Esophagus muscularis mucosa (tissue), 4 donors: ENCODE measurements around the gene C12orf75. TPM values are rescaled to one million over a fixed set of nuclear protein-coding genes. Genes with fewer than 3 reads are reported as not detected.

Experiments used
- DNase-seq: peaks from one replicate; pipeline ENCODE4 v3.0.0-alpha.2; 2017; ENCODE audit errors: extremely low spot score
- H3K27ac ChIP-seq, 4 donors: fragments of 200-600 bp; sonication (generic); replicated peaks in 1 of 4; 1 replicate in 3 of 4; 2 replicates in 1 of 4; pipeline ENCODE4 v1.5.1; 2016 to 2019; ENCODE audit warnings: mild to moderate bottlenecking in 1 of 4
- H3K27me3 ChIP-seq, 4 donors: fragments of 200-600 bp; sonication (generic); one replicate each; pipeline versions ENCODE4 v1.5.1 to v1.6.0; 2016 to 2019
- H3K36me3 ChIP-seq, 4 donors: fragments of 200-600 bp; sonication (generic); one replicate each; pipeline ENCODE4 v1.5.1; 2016 to 2019
- H3K4me1 ChIP-seq, 4 donors: fragments of 200-600 bp; sonication (generic); one replicate each; pipeline ENCODE4 v1.5.1; 2016 to 2019
- H3K4me3 ChIP-seq, 4 donors: fragments of 200-600 bp; sonication (generic); 1 replicate in 2 of 4; 2 replicates in 2 of 4; pipeline ENCODE4 v1.5.1; 2016 to 2019; ENCODE audit warnings: mild to moderate bottlenecking in 4 of 4, moderate library complexity in 1 of 4
- H3K9me3 ChIP-seq, 4 donors: fragments of 200-600 bp; sonication (generic); 1 replicate in 3 of 4; 2 replicates in 1 of 4; pipeline ENCODE4 v1.5.1; 2016 to 2019
- CTCF ChIP-seq, 3 experiments: fragments of 200-600 bp in 2 of 3; fragments of 450-650 bp in 1 of 3; sonication (generic) in 2 of 3; IDR thresholded peaks; one replicate each; pipeline ENCODE4 v1.5.1; 2017 to 2019; ENCODE audit warnings: antibody characterized with exemption in 3 of 3, mild to moderate bottlenecking in 2 of 3, moderate library complexity in 1 of 3
- EP300 ChIP-seq: sonication (generic); formaldehyde crosslinking; IDR thresholded peaks from one replicate; pipeline ENCODE4 v1.6.1; 2017; ENCODE audit warnings: antibody characterized with exemption
- POLR2A ChIP-seq: fragments of 450-650 bp; IDR thresholded peaks from one replicate; pipeline ENCODE4 v1.6.1; 2017; ENCODE audit warnings: antibody characterized with exemption, moderate library complexity, mild to moderate bottlenecking, low read depth
- POLR2AphosphoS5 ChIP-seq, 2 donors: sonication (generic); formaldehyde crosslinking; IDR thresholded peaks; one replicate each; pipeline ENCODE4 v1.6.1; 2017; ENCODE audit warnings: antibody characterized with exemption in 2 of 2
- WGBS: methylation state at CpG from one replicate; pipeline ENCODE4 v1.1.5; 2018; 5-methylcytosine and 5-hydroxymethylcytosine counted together
- intact Hi-C: fragments of 100-400 bp; cut with DNase I; formaldehyde crosslinking; loops from one replicate; pipeline ENCODE4 v1.15.1; 2023
- total RNA-seq, 4 donors: library from RNA; depleted of rRNA; stranded (reverse); fragments of >200 nt; gene quantifications; one replicate each; pipeline versions ENCODE4 v1.1.0 to v1.2.1, GENCODE V29; 2016

C12orf75 gene
- total RNA-seq: 1 to 10 TPM in 3 of 4 donors, under 1 TPM in 1; 0.83 to 3.1 (median 2.8) TPM

DNA sequence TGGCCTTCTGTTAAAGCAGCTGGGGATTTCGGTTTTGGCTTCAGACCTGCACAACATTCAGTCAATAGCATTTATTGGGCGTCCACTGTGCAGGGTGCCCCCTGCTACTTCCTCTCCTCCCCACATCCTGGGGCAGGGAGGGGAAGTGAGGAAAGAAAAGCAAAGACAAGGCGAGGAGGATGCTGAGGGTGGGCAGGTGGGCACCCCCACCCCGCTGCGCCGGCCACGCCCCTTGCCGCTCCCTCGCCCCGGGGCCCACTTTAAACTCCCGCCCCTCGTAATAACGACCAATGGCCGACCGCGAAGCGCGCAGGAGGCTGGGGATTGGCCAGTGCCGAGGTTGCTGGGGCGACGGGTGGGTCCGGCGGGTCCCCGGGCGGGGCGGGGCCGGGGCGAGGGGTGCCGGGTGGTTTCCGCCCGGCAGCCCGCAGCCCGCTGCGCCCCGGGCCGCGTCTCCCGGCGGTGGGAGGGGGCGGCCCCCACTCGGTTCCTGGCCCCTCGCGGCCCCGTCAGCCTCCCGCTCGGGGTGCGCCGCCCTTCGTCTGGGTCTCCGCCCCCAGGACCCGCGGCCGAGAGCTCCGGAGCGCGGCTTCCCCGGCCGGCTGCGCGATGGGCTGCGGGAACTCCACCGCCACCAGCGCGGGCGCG is at the start of gene C12orf75:
Gene C12orf75 (plus strand): TSS at position 409 of the 648 bp plus-strand sequence. CDS start 201 bp downstream, at position 610.
- TF ChIP-seq POLR2A (no peak), EP300 (no peak), CTCF (IDR thresholded peaks at IDR 0.05) (no peak), POLR2AphosphoS5 (IDR thresholded peaks at IDR 0.05) (no peak)
- Histone ChIP-seq H3K4me3 (peak within 1 kb of the TSS; percentile 72 to 78 (median 72)), H3K4me1 (peaks cover 7 to 23% (median 18%) of the 10 kb centered on the region in 4 donors), H3K27ac (peak within 1 kb of the TSS in 3 of 4 donors; percentile 23 to 40 (median 36)), H3K9me3 (no peaks in the 10 kb centered on the region), H3K27me3 (peaks cover 0 to 21% (median 0%) of the 10 kb centered on the region in 4 donors), H3K36me3 (no peaks in the 10 kb centered on the region)
- no peak for DNase-seq
- intact Hi-C loops: no loop called here
- 0% methylated on average over 16 of the region's 66 CpGs for WGBS

- 85% methylated on average over 6 of the region's 6 CpGs for WGBS
- TF ChIP-seq CTCF (IDR thresholded peaks at IDR 0.05) (no peak), POLR2AphosphoS5 (IDR thresholded peaks at IDR 0.05) (no peak), POLR2A (no peak), EP300 (no peak)
- intact Hi-C loops: no loop called here
- Histone ChIP-seq H3K36me3 (no peaks in the 10 kb centered on the region), H3K4me3 (no peak overlapping the region), H3K9me3 (no peaks in the 10 kb centered on the region), H3K27me3 (peaks cover 0 to 5% (median 0%) of the 10 kb centered on the region in 4 donors), H3K4me1 (no peaks in the 10 kb centered on the region), H3K27ac (no peak overlapping the region)
- DNase-seq: peak; percentile 10
Measured at GRCh38 chr12:105280966-105281693, 49.4 kb upstream of the C12orf75 start.

DNA sequence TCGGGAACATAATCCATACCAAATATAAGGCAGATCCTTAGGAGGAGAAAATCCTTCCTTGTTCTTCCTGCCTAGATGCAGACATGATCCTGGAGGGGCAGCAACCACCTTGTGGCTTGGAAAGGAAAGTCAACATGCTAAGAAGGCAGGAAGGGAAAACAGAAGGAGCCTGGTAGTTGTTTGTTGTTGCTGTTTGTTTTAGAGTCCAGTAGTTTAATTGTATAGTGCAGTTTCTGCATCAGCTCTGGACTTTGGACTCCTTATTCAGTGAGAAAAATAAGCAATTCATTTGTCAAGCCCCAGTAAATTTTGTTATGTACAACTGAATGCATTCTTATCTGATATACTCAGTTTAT is 48.8 kb upstream of the C12orf75 start:
- Histone ChIP-seq H3K9me3 (no peaks in the 10 kb centered on the region), H3K27me3 (peaks cover 0 to 5% (median 0%) of the 10 kb centered on the region in 4 donors), H3K4me3 (no peak overlapping the region), H3K4me1 (no peaks in the 10 kb centered on the region), H3K27ac (no peak overlapping the region), H3K36me3 (no peaks in the 10 kb centered on the region)
- intact Hi-C loops: no loop called here
- 89% methylated on average over 1 of the region's 1 CpG for WGBS
- no peak for DNase-seq
- no peak for TF ChIP-seq POLR2AphosphoS5 (IDR thresholded peaks at IDR 0.05)
- TF ChIP-seq POLR2A: no peak
- TF ChIP-seq EP300: no peak
- TF ChIP-seq CTCF (IDR thresholded peaks at IDR 0.05): no peak

DNA sequence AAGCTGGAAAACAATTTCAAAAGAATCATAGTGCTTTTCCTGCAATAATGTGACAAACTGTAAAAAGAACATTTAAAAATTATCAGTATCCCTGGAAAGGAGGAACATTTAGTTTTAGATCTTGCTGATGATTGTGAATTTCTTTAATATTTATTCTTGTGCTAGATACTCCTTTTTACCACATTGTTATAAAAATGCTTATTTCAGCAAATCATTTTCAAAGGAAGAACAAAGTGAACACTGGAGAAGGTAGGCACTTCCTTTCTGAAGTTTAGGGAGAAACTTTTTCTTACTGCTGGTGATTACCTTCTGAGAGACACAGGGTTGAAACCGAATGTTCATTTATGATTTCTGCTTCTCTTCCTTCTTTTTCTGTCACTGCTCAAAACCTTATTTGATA is 45.1 kb upstream of the C12orf75 start:
- 92% methylated on average over 1 of the region's 1 CpG for WGBS
- Histone ChIP-seq H3K4me3 (no peak overlapping the region), H3K4me1 (no peaks in the 10 kb centered on the region), H3K27ac (no peak overlapping the region), H3K27me3 (peaks cover 0 to 5% (median 0%) of the 10 kb centered on the region in 4 donors), H3K9me3 (no peaks in the 10 kb centered on the region), H3K36me3 (no peaks in the 10 kb centered on the region)
- TF ChIP-seq EP300 (no peak), CTCF (IDR thresholded peaks at IDR 0.05) (no peak), POLR2AphosphoS5 (IDR thresholded peaks at IDR 0.05) (no peak), POLR2A (no peak)
- intact Hi-C loops: no loop called here
- no peak for DNase-seq
